GM12873 (cell line): ENCODE data around the gene ABCD2.

Experiments
- CTCF ChIP-seq: IDR thresholded peaks from 2 replicates; pipeline ENCODE4 v1.5.1; 2012; ENCODE audit warnings: low read depth, mild to moderate bottlenecking, moderate library complexity, low read length, control low read depth; ENCODE audit not compliant: insufficient read depth; ENCODE audit errors: missing control alignments

ABCD2 gene

GRCh38 chr12:39538679-39539104 is 80.9 kb downstream of the ABCD2 start:
- no peak for TF ChIP-seq CTCF

- TF ChIP-seq CTCF: no peak
Measured at GRCh38 chr12:39533951-39534350, 85.7 kb downstream of the ABCD2 start.

- no peak for TF ChIP-seq CTCF
Measured at GRCh38 chr12:39532448-39532847, 87.2 kb downstream of the ABCD2 start.

- TF ChIP-seq CTCF: no peak
Measured at GRCh38 chr12:39526974-39527373, 92.6 kb downstream of the ABCD2 start.

GRCh38 chr12:39510001-39510400 is 109.6 kb downstream of the ABCD2 start:
- no peak for TF ChIP-seq CTCF

GRCh38 chr12:39505554-39505953 is 114.0 kb downstream of the ABCD2 start:
- no peak for TF ChIP-seq CTCF

- no peak for TF ChIP-seq CTCF
Measured at GRCh38 chr12:39505023-39505422, 114.6 kb downstream of the ABCD2 start.
